CD4-positive, alpha-beta T cell treated with Interferon gamma for 1 hour (primary cell): ENCODE measurements around the gene TRIP4.

ENCODE experiments used
- DNase-seq: peaks from one replicate; pipeline ENCODE4 v3.0.0-alpha.2; 2020

Gene TRIP4

DNA sequence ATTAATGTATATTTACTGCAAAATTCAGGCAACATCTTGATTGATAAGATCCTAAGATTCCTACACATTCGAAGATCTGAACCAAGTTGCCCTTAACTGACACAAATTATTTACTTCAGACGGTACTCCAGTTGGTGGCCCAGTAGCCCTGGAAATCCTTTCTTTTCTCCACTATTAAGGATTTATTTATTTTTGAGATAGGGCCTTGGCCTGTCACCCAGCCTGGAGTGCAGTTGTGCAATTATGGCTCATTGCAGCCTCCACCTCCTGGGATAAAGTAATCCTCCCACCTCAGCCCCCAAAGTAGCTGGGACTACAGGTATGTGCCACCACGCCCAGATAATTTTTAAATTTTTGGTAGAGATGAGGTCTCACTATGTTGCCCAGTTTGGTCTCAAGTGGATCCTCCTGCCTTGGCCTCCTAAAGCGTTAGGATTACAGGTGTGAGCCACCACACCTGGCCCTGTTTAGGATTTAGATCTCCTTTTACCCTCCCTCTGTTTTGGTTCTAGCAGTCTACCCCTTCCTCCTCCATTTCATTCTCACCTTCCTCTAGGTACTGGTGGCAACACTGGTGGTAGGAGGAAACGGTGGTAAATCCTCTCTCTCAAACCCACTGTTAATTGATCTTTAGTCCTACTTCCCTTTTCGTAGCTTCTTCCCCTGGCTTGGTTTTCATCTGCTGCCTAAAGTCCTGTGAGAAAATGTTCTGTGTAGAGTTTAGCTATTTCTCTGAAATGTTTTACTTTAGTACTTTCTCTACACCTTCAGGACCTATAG, 60.1 kb downstream of the TRIP4 start:
- no peak for DNase-seq

GRCh38 chr15:64452988-64453688, 65.5 kb downstream of the TRIP4 start:
- DNase-seq = no peak

DNA sequence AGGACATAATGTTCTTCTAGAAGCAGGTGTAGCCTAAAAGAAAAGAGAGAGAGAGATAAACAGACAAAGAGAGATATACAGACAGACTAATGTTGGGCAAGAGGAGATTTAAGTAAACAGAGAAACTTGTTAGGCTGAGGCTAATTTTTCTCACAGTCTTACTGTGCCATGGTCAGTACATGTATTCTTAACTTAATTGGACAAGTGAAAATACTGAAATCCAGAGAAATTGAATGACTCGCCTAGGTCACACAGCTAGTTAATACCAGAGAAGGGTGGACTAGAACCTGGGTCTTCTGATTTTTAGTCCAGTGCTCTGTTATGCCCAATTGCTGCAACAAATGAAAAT, 66.0 kb downstream of the TRIP4 start:
- DNase-seq = no peak

GRCh38 chr15:64454282-64454681, 66.6 kb downstream of the TRIP4 start:
- no peak for DNase-seq

GRCh38 chr15:64455961-64456371, 68.3 kb downstream of the TRIP4 start:
- peak; percentile 7 for DNase-seq

DNA sequence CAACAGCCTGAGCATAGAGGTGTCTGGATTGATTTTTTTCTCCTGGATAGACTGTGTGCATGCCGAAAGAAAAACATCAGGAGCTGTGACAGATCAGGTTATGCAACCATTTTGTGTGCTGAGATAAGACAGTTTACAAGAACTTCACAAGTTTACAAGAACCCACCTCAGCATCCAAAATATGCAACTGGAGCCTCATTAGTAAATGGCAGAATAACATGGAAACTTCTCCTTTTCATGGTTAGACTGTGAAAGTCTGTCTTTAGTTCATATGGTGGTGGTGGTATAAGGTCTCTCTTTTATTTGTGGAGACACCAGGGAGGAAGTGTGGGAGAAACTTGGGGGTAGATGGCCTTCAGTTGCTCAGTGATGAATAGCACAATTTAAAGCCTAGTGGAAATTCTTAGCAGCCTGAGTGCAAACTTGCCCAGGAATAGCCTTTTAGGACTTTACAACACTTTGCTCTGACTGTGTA, 69.0 kb downstream of the TRIP4 start:
- DNase-seq = no peak

- no peak for DNase-seq
These were observed 71.6 kb downstream of the TRIP4 start for GRCh38 chr15:64459066-64459781.

GRCh38 chr15:64460206-64460723, 72.6 kb downstream of the TRIP4 start, which contains the start of gene ZNF609:
Gene ZNF609, plus strand, starts transcription at chr15:64460578. Its CDS starts 38,842 bp downstream, at chr15:64499420.
- DNase-seq = peak; percentile 84

- peak; percentile 4 for DNase-seq
These were observed 73.4 kb downstream of the TRIP4 start for GRCh38 chr15:64460724-64461720.

DNA sequence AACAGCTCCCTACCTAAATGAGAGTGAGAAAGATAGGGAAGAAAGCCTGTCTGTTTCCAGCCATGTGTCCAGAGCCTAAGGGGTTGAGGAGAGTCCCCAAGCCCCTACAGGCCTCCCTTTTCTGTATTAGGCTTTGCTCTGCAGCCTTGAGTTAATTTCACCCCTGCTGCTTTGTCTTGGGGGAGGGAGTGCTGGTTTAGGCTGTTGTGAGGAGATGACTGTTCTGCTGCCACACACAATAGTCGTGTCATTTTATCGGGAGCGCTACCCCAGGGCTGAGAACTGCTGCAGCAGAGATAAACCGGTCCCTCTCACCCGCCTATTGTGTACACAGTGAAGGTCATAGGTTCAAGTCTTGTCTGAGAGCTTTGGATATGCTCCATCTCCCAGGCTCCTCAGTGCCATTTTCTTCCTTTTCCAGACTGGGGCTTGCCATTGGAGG, 74.1 kb downstream of the TRIP4 start:
- DNase-seq = no peak

GRCh38 chr15:64462492-64462891, 74.9 kb downstream of the TRIP4 start:
- DNase-seq = no peak

DNA sequence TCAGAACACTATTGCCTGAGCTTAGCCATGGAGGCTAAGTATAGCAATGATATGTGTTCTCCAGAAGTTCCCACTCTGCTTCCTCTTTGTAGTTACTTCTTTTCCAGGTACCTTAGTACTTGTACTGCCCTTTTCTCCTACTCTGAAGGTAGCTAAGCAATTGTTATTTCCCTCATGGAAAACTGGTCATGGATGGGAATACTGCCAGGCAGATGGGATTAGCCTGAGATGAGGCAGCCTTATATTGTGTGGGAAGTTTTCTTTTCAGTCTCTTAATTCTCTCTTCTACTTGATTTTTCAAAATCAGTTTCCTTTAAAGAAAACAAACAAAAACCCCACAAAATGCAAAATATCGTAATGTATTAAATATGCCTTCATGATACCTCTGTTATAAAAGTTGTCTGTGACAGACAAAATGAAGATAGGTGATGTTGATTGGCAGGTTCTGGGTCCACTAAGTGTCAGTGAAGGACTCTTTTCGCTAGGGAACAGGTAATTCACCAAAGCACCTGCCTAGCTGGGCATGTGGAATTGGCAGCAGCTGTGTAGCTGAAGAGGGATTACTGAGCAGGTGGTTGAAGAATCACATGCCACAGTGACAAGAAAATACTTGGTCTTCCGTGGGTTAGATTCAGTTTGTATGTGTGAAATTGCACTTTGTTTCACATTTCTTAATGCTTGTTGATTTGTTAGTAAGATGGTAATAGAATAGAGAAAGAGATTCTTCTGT, 76.8 kb downstream of the TRIP4 start:
- no peak for DNase-seq

DNA sequence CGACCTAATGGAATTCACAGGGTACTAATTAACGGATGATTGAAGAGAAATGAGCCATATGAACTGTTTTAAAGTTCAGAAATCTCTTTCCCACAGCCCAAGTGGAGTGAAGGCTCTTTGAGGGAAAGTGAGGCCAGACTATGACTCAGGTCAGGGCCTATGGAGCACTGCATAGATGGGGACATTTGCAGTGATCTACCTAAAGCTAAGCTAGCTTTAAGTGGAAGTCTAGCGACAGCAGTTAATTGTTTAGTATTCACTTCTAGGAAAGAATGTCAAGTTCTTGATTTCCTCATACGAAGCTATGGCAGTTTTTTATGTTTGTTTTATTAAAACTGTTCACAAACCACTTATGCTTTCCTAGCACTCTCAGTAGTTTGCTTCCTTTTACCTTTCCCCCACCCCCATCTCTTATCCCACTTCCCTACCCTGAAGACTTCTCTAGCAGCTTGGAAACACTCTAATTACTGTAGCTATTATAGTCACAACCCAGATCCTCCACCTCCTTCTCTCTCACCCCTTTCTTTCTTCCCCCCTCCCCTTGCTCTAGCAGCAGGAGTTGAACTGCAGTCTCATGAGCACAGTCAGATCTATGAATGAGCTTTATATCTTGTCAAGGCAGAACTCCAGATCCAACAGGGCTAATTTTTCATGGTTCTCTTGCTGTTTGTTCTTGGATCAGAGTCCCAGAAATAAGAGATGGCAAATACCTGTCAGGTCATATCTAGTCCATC, 78.9 kb downstream of the TRIP4 start:
- DNase-seq = no peak

GRCh38 chr15:64472161-64472560, 84.5 kb downstream of the TRIP4 start:
- DNase-seq = no peak

- no peak for DNase-seq
These were observed 87.2 kb downstream of the TRIP4 start for GRCh38 chr15:64474846-64475245.

DNA sequence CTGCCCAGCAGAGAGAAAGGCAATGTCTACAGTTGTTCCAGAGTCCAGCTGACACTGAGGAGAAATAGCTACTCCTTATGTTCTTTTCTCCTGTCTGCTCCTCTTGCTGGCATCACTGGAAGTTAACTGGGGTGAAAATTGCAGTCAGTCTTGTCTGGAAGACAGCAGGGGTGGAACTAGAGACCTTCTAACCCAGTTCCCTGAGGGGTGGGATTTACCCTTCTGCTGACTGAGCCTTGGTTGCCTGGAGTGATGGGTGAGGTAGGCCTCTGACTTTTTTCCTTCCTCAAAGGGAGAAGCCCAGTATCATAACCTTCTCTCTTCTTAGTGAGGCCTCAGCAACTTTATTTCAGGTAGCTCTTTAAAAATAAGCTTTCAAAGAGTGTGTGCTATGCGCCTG, 88.9 kb downstream of the TRIP4 start:
- DNase-seq = no peak

DNA sequence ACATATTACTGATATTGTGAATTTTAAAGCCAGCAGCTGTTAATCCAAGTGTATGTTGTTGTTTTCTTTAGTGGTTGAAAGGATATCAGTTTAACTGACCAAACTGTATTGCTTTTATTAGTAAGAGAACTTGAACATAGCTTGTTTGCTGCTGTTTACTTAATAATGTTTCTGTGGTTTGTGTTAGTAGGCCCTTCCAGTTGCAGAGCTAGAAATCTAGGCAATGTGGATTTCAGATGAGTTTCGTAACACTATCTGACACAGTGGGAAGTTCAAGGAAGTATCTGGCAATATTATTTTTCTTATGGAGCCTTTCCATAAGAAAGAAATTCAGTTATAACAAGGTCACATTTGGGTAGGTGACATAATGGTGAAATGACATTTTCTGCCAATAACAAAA, 91.2 kb downstream of the TRIP4 start:
- DNase-seq = no peak

DNA sequence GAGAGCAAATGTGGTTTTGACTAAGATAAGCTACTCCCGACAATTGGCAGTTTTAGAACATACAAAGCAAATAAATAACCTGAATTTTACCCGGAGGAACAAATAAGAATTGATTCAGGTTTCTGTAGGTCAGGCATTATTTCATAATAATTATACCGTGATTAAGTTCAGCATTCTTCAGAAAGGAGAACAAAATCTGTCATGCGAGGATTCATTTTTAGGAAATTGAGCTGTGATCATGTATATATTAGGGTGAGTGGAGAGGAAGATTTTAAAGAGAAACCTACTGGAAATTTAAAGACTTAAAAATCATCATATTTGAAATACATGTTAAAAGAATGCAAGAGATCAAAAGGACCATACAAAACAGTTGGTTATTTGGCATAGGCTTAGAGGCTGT, 93.3 kb downstream of the TRIP4 start:
- DNase-seq = no peak

GRCh38 chr15:64483749-64484148, 96.1 kb downstream of the TRIP4 start:
- DNase-seq = no peak

DNA sequence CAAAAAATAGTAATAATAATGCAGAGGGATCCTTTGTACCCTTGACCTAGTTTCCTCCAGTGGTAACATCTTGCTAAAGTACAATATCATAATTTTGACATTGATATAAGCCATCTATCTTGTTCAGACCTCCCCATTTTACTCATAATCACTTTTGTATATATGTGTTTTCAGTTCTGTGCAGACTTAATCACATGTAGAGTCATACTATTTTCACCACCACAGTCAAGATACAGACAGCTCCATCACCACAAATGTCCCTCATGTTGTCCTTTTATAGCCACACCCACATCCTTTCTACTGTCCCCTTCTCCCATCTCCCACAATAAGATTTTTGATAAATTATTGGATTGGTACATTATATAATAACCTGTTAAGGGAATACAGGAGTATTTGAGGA, 98.2 kb downstream of the TRIP4 start:
- DNase-seq = no peak
